ENCODE results near the gene MAP3K7. TPM values are rescaled to one million over a fixed set of nuclear protein-coding genes. Genes with fewer than 3 reads are reported as not detected.

Gene MAP3K7
- total RNA-seq, 1 donor from 2014 or later: 18.3 TPM

- H3K4me1 ChIP-seq: no peaks in the 10 kb centered on the region
- H3K27me3 ChIP-seq: no peaks in the 10 kb centered on the region
- DNase-seq (ENCODE audit: low spot score in 2 of 2): no peak
- no peak overlapping the region for H3K27ac ChIP-seq
- no peak for TF ChIP-seq CTCF (IDR thresholded peaks at IDR 0.05)
- no peak overlapping the region for H3K4me3 ChIP-seq
- intact Hi-C loops (cut with DNase I): no loop called here
- no peaks in the 10 kb centered on the region for H3K9me3 ChIP-seq
- no peaks in the 10 kb centered on the region for H3K36me3 ChIP-seq
Measured at GRCh38 chr6:90490030-90490716, 96.7 kb downstream of the MAP3K7 start.

GRCh38 chr6:90488816-90489215 lies 98.1 kb downstream of the MAP3K7 start:
- Histone ChIP-seq H3K4me3 (no peak overlapping the region), H3K36me3 (no peaks in the 10 kb centered on the region), H3K27ac (no peak overlapping the region), H3K9me3 (no peaks in the 10 kb centered on the region), H3K27me3 (no peaks in the 10 kb centered on the region), H3K4me1 (no peaks in the 10 kb centered on the region)
- no peak for DNase-seq (ENCODE audit: low spot score in 2 of 2)
- intact Hi-C loops (cut with DNase I): no loop called here
- no peak for TF ChIP-seq CTCF (IDR thresholded peaks at IDR 0.05)

- TF ChIP-seq CTCF (IDR thresholded peaks at IDR 0.05): no peak
- DNase-seq (ENCODE audit: low spot score in 2 of 2): no peak
- intact Hi-C loops (cut with DNase I): no loop called here
- Histone ChIP-seq H3K27me3 (no peaks in the 10 kb centered on the region), H3K4me1 (no peaks in the 10 kb centered on the region), H3K36me3 (no peaks in the 10 kb centered on the region), H3K27ac (no peak overlapping the region), H3K4me3 (no peak overlapping the region), H3K9me3 (no peaks in the 10 kb centered on the region)
Measured at GRCh38 chr6:90485635-90486277, 101.1 kb downstream of the MAP3K7 start.

- H3K27me3 ChIP-seq: no peaks in the 10 kb centered on the region
- H3K36me3 ChIP-seq: no peaks in the 10 kb centered on the region
- no peak for DNase-seq (ENCODE audit: low spot score in 2 of 2)
- no peak overlapping the region for H3K27ac ChIP-seq
- TF ChIP-seq CTCF (IDR thresholded peaks at IDR 0.05): no peak
- intact Hi-C loops (cut with DNase I): no loop called here
- H3K4me3 ChIP-seq: no peak overlapping the region
- no peaks in the 10 kb centered on the region for H3K4me1 ChIP-seq
- no peaks in the 10 kb centered on the region for H3K9me3 ChIP-seq
Measured at GRCh38 chr6:90484903-90485302, 102.0 kb downstream of the MAP3K7 start.

GRCh38 chr6:90484385-90484784 lies 102.5 kb downstream of the MAP3K7 start:
- no peak overlapping the region for H3K4me3 ChIP-seq
- H3K36me3 ChIP-seq: no peaks in the 10 kb centered on the region
- DNase-seq (ENCODE audit: low spot score in 2 of 2): no peak
- H3K9me3 ChIP-seq: no peaks in the 10 kb centered on the region
- no peak for TF ChIP-seq CTCF (IDR thresholded peaks at IDR 0.05)
- H3K4me1 ChIP-seq: no peaks in the 10 kb centered on the region
- H3K27ac ChIP-seq: no peak overlapping the region
- intact Hi-C loops (cut with DNase I): no loop called here
- no peaks in the 10 kb centered on the region for H3K27me3 ChIP-seq

Data from ascending aorta (tissue), 2 donors.